ENCODE measurements around the gene BMP6.

BMP6 gene

GRCh38 chr6:7819431-7820015 lies 93.6 kb downstream of the BMP6 start:
- peak; percentile 43 for DNase-seq (ENCODE audit: low read depth)
- no peak for TF ChIP-seq CTCF (IDR thresholded peaks at IDR 0.05; ENCODE audit: low read length, missing control alignments)
- no peak overlapping the region for H3K4me3 ChIP-seq (replicated peaks; ENCODE audit: low read depth, low read length)

GRCh38 chr6:7820288-7820835 lies 94.5 kb downstream of the BMP6 start:
- no peak for TF ChIP-seq CTCF (IDR thresholded peaks at IDR 0.05; ENCODE audit: low read length, missing control alignments)
- H3K4me3 ChIP-seq (replicated peaks; ENCODE audit: low read depth, low read length): no peak overlapping the region

GRCh38 chr6:7821426-7821825 lies 95.5 kb downstream of the BMP6 start:
- H3K4me3 ChIP-seq (replicated peaks; ENCODE audit: low read depth, low read length): no peak overlapping the region
- DNase-seq (ENCODE audit: low read depth): peak; percentile 40
- no peak for TF ChIP-seq CTCF (IDR thresholded peaks at IDR 0.05; ENCODE audit: low read length, missing control alignments)

More at GRCh38 chr6:7820288-7820835, 94.5 kb downstream of the BMP6 start:
- DNase-seq (ENCODE audit: low read depth): no peak

- TF ChIP-seq CTCF (IDR thresholded peaks at IDR 0.05; ENCODE audit: low read length, missing control alignments): no peak
- no peak for DNase-seq (ENCODE audit: low read depth)
- H3K4me3 ChIP-seq (replicated peaks; ENCODE audit: low read depth, low read length): no peak overlapping the region
Measured at GRCh38 chr6:7823552-7823951, 97.7 kb downstream of the BMP6 start.

GRCh38 chr6:7825986-7826385 lies 100.1 kb downstream of the BMP6 start:
- H3K4me3 ChIP-seq (replicated peaks; ENCODE audit: low read depth, low read length): no peak overlapping the region
- DNase-seq (ENCODE audit: low read depth): no peak
- no peak for TF ChIP-seq CTCF (IDR thresholded peaks at IDR 0.05; ENCODE audit: low read length, missing control alignments)

GRCh38 chr6:7827142-7827541 lies 101.2 kb downstream of the BMP6 start:
- DNase-seq (ENCODE audit: low read depth): peak; percentile 82
- H3K4me3 ChIP-seq (replicated peaks; ENCODE audit: low read depth, low read length): no peak overlapping the region
- no peak for TF ChIP-seq CTCF (IDR thresholded peaks at IDR 0.05; ENCODE audit: low read length, missing control alignments)

- no peak for TF ChIP-seq CTCF (IDR thresholded peaks at IDR 0.05; ENCODE audit: low read length, missing control alignments)
- no peak for DNase-seq (ENCODE audit: low read depth)
Measured at GRCh38 chr6:7828124-7828523, 102.2 kb downstream of the BMP6 start.

More at GRCh38 chr6:7828124-7828523, 102.2 kb downstream of the BMP6 start:
- no peak overlapping the region for H3K4me3 ChIP-seq (replicated peaks; ENCODE audit: low read depth, low read length)

All from fibroblast of pulmonary artery (primary cell).